Stimulated activated naive B cell treated with anti-CD40 and anti-IgM and Interleukin-4, amounts not matched to agents 10 μg/mL and 1 μg/mL and 100 μg/mL, for 72 hours (primary cell): ENCODE measurements around the gene RGCC.
A peak's percentile ranks its signal among the peaks of the same experiment; 100 is the strongest.
"Not testable (repeated sequence)": the region's sequence is repeated elsewhere in the genome, so short reads cannot be mapped to it uniquely, and the experiment has no call there.

Experiments
- ATAC-seq, 2 donors: fragments of 150-1000 bp; cut with Tn5 transposase; replicated peaks; 2 replicates each; pipeline ENCODE4 v1.10.0; 2021; ENCODE audit warnings: moderate library complexity in 1 of 2
- DNase-seq: peaks from one replicate; pipeline ENCODE4 v3.0.0; 2021
- H3K27ac Mint-ChIP-seq: one replicate; pipeline ENCODE4 v1.8.0; 2022; ENCODE audit warnings: mild to moderate bottlenecking, mixed read lengths
- H3K27me3 Mint-ChIP-seq, 2 donors: one replicate each; pipeline ENCODE4 v1.8.0; 2022; ENCODE audit warnings: mixed read lengths in 2 of 2
- H3K36me3 Mint-ChIP-seq, 2 donors: one replicate each; pipeline ENCODE4 v1.8.0; 2022; ENCODE audit warnings: mixed read lengths in 2 of 2, mild to moderate bottlenecking in 1 of 2
- H3K4me1 Mint-ChIP-seq, 2 donors: one replicate each; pipeline ENCODE4 v1.8.0; 2022; ENCODE audit warnings: mixed read lengths in 2 of 2, mild to moderate bottlenecking in 1 of 2
- H3K4me3 Mint-ChIP-seq, 2 donors: one replicate each; pipeline ENCODE4 v1.8.0; 2022; ENCODE audit warnings: mild to moderate bottlenecking in 2 of 2, mixed read lengths in 2 of 2, moderate library complexity in 1 of 2
- H3K9me3 Mint-ChIP-seq, 2 donors: one replicate each; pipeline ENCODE4 v1.8.0; 2022; ENCODE audit warnings: mixed read lengths in 2 of 2, mild to moderate bottlenecking in 1 of 2

RGCC gene

DNA sequence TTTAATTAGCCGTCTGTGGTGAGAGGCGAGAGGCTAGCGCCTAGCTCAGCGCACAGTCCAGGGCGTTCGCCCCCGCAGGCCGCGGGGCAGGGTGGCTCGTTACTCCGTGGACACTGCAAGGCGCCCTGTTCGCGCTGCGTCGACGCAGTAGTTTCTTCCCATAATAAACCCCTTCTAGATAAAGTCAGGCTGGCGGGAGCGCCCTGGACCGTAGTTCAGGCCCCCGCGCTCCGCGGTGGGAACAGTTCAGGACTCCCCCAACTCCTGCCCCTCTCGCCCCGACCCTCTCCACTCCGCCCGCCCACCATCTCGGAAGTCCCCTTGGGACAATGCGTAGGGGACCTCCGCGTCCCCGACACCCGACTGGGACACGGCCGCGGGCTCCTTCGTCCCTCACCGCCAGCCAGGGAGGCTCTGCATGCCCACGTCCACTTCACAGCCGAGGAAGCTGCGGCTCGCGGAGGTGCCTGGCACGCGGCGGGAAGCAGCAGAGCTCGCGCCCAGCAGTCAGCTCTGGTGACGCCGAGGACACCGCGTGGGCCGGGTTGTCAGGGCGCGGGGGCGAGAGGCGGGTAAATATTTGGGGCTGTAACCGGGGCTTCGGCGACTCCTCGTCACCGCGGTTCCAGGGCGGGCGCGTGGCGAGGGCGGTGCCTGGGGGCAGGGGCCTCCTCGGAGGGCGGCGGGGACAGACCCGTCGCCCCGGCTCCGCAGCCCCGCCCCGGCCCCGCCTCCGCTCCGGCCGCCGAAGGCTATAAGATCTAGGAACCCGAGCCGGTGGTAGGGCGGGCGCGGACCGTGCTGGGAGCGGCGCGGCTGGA, at the start of gene RGCC:
Gene RGCC (plus strand): TSS at position 783 of the 821 bp plus-strand sequence. CDS start 158 bp downstream, outside the sequence.
- Mint-ChIP-seq H3K27ac (peak within 1 kb of the TSS; percentile 87), H3K4me3 (peak within 1 kb of the TSS; percentile 78 to 87), H3K36me3 (peaks cover 2 to 10% of the 10 kb centered on the region in 2 donors), H3K9me3 (no peaks in the 10 kb centered on the region), H3K27me3 (peaks cover 26 to 42% of the 10 kb centered on the region in 2 donors), H3K4me1 (peaks cover 16 to 30% of the 10 kb centered on the region in 2 donors)
- DNase-seq, result peak; percentile 80
- ATAC-seq, result peak; percentile 72 to 74

DNA sequence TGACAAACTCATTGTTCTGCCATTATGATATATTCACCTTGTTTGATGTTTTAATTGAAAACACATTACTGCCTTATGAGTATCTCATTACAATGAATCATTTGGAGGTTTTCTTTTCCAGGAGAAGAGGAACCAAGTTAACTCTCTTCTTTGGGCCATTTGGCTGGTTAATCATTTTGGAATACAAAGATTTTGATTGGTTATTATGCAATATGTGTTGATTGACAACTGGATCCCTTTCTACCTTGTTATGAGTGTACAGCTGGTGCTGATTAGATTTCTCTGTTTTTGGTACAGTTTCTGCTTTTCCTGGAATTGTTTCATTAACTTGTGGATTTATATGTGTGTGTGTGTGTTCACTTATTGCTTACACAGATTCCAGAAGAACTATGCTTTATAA, 49.2 kb upstream of the RGCC start:
- Mint-ChIP-seq H3K27ac (no peak overlapping the region), H3K4me1 (no peaks in the 10 kb centered on the region), H3K36me3 (no peaks in the 10 kb centered on the region), H3K27me3 (peaks cover 4% of the 10 kb centered on the region in 2 donors), H3K9me3 (peaks cover 0 to 2% of the 10 kb centered on the region in 2 donors), H3K4me3 (no peak overlapping the region)
- no peak for DNase-seq
- ATAC-seq, result no peak

GRCh38 chr13:41408746-41409145, 48.6 kb upstream of the RGCC start:
- Mint-ChIP-seq H3K4me1 (no peaks in the 10 kb centered on the region), H3K27me3 (peaks cover 4% of the 10 kb centered on the region in 2 donors), H3K9me3 (peaks cover 0 to 1% of the 10 kb centered on the region in 2 donors), H3K36me3 (no peaks in the 10 kb centered on the region), H3K4me3 (no peak overlapping the region), H3K27ac (no peak overlapping the region)
- DNase-seq (no peak), ATAC-seq (no peak)

- Mint-ChIP-seq H3K9me3 (no peaks in the 10 kb centered on the region), H3K36me3 (no peaks in the 10 kb centered on the region), H3K27me3 (peaks cover 4% of the 10 kb centered on the region in 2 donors), H3K27ac (no peak overlapping the region), H3K4me3 (no peak overlapping the region), H3K4me1 (no peaks in the 10 kb centered on the region)
- ATAC-seq (no peak), DNase-seq (no peak)
These were observed 47.7 kb upstream of the RGCC start for GRCh38 chr13:41409611-41410010.

DNA sequence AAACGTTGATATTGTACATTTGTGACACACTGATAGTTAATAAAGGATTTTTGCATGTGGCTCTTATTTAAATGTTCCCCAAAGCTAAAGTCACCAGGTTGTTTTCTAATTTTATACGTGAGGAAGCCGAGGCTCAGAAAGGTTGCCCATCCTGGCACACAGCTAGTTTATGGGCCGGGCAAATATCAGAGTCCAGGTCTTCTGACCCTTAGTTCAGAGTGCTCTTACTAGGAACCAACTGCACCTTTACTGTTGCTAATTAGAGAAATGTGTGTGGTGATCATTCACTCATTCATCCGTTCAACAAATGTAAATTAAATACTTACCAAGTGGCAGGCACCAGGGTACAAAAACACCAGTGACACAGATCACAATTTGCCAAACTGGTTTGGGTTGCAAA, 46.3 kb upstream of the RGCC start:
- Mint-ChIP-seq H3K4me1 (no peaks in the 10 kb centered on the region), H3K27me3 (peaks cover 4% of the 10 kb centered on the region in 2 donors), H3K9me3 (no peaks in the 10 kb centered on the region), H3K4me3 (no peak overlapping the region), H3K36me3 (no peaks in the 10 kb centered on the region), H3K27ac (no peak overlapping the region)
- ATAC-seq, result no peak
- no peak for DNase-seq

DNA sequence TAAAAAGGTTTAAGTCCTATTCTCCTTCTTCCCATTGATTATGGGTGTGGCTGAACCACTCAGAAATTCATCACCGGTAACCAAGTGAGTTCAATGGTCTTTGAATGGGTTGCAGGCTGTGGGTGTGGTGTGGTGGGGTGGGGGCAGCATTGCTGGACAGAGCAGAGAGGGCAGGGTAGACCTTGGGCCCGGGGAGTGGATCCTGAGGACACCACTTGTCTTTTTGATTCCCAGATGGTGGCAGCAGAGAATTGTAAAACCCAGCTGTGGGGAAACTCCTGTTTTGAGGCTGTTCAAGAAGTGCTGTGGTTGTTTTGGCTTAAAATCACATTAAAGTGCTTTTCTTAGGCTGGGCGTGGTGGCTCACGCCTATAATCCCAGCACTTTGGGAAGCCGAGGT, 45.8 kb upstream of the RGCC start:
- no peaks in the 10 kb centered on the region for H3K9me3 Mint-ChIP-seq
- ATAC-seq, result peak; percentile 48 to 59
- H3K4me1 Mint-ChIP-seq, result no peaks in the 10 kb centered on the region
- no peak for DNase-seq
- peaks cover 4% of the 10 kb centered on the region in 2 donors for H3K27me3 Mint-ChIP-seq
- H3K27ac Mint-ChIP-seq, result no peak overlapping the region
- no peak overlapping the region for H3K4me3 Mint-ChIP-seq
- H3K36me3 Mint-ChIP-seq, result no peaks in the 10 kb centered on the region

GRCh38 chr13:41413872-41414271, 43.5 kb upstream of the RGCC start:
- no peak for DNase-seq
- no peak for ATAC-seq
- no peak overlapping the region for H3K27ac Mint-ChIP-seq
- no peaks in the 10 kb centered on the region for H3K4me1 Mint-ChIP-seq
- H3K27me3 Mint-ChIP-seq, result peaks cover 4 to 5% of the 10 kb centered on the region in 2 donors
- no peak overlapping the region for H3K4me3 Mint-ChIP-seq
- H3K9me3 Mint-ChIP-seq, result no peaks in the 10 kb centered on the region
- no peaks in the 10 kb centered on the region for H3K36me3 Mint-ChIP-seq

GRCh38 chr13:41416276-41416675, 41.1 kb upstream of the RGCC start:
- Mint-ChIP-seq H3K4me1 (no peaks in the 10 kb centered on the region), H3K27ac (no peak overlapping the region), H3K4me3 (no peak overlapping the region), H3K27me3 (peaks cover 4 to 5% of the 10 kb centered on the region in 2 donors), H3K36me3 (no peaks in the 10 kb centered on the region), H3K9me3 (no peaks in the 10 kb centered on the region)
- DNase-seq (no peak), ATAC-seq (no peak)

DNA sequence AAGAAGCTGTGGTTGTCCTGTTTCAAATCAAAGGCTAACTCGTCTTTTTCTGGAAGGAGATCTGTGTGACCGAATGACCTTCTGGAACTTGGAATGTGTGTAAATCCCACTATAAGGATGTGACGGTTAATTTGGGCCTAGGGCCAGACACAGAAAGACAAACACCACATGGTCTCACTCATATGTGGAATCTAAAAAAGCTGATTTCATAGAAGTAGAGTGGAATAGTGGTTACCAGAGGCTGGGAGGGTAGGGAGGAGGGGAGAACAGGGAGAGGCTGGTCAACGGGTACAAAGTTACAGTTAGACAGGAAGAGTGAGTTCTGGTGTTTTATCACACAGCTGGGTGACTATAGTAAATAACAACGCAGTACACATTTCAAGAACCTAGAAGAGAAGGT, 39.3 kb upstream of the RGCC start:
- H3K27ac Mint-ChIP-seq, result no peak overlapping the region
- no peaks in the 10 kb centered on the region for H3K9me3 Mint-ChIP-seq
- H3K4me1 Mint-ChIP-seq, result no peaks in the 10 kb centered on the region
- H3K27me3 Mint-ChIP-seq, result peaks cover 4 to 5% of the 10 kb centered on the region in 2 donors
- no peaks in the 10 kb centered on the region for H3K36me3 Mint-ChIP-seq
- no peak overlapping the region for H3K4me3 Mint-ChIP-seq
- no peak for ATAC-seq
- DNase-seq, result no peak

DNA sequence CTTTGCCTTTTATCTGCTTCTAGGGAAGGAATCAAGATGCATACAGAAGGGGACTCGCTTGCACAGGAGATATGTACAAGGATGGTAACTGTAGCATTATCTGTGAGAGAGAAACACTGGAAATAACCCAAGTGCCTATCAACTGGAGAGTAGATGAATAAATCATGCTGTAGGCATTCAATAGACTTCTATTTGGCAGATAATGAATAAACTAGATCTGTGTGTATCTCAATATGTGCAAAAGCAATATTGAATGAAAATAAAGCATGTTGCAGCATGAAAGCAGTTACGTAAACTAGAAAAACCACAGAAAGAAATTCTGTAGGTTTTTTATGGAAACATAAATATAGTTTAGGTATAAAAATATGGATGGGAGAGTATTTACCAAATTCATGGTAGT, 38.6 kb upstream of the RGCC start:
- DNase-seq (no peak), ATAC-seq (no peak)
- H3K9me3 Mint-ChIP-seq, result no peaks in the 10 kb centered on the region
- H3K27ac Mint-ChIP-seq, result no peak overlapping the region
- no peaks in the 10 kb centered on the region for H3K4me1 Mint-ChIP-seq
- no peaks in the 10 kb centered on the region for H3K36me3 Mint-ChIP-seq
- no peak overlapping the region for H3K4me3 Mint-ChIP-seq
- H3K27me3 Mint-ChIP-seq, result peaks cover 4 to 5% of the 10 kb centered on the region in 2 donors

DNA sequence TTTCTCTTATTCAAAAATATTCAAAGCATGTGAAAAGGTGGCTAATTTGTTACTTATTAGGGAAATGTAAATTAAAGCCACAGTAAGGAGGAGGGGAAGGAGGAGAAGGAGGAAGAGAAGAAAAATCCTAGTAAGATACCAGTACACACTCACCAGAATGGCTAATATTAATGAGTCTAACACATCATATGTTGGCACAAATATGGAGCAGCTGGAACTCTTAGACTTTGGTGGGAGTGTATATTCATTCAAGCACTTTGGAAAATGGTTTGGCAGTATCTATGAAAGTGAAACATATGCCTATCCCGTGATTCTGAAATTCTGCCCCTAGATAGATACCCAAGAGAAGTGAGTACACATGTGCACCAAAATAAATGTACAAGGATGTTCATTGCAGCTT, 38.1 kb upstream of the RGCC start:
- Mint-ChIP-seq H3K27me3 (peaks cover 5 to 8% of the 10 kb centered on the region in 2 donors), H3K27ac (no peak overlapping the region)
- no peak for ATAC-seq

GRCh38 chr13:41420146-41420545, 37.2 kb upstream of the RGCC start:
- Mint-ChIP-seq H3K27ac (no peak overlapping the region), H3K36me3 (no peaks in the 10 kb centered on the region), H3K9me3 (no peaks in the 10 kb centered on the region), H3K4me1 (no peaks in the 10 kb centered on the region), H3K4me3 (no peak overlapping the region), H3K27me3 (peaks cover 5 to 12% of the 10 kb centered on the region in 2 donors)
- no peak for ATAC-seq
- DNase-seq, result no peak

More for the DNA sequence above, 38.1 kb upstream of the RGCC start:
- no peak for DNase-seq
- Mint-ChIP-seq H3K4me3 (no peak overlapping the region), H3K4me1 (no peaks in the 10 kb centered on the region), H3K9me3 (no peaks in the 10 kb centered on the region), H3K36me3 (no peaks in the 10 kb centered on the region)

- peaks cover 13 to 20% of the 10 kb centered on the region in 2 donors for H3K27me3 Mint-ChIP-seq
- not testable (repeated sequence) for DNase-seq, H3K9me3 Mint-ChIP-seq, H3K4me3 Mint-ChIP-seq, H3K36me3 Mint-ChIP-seq, ATAC-seq, H3K27ac Mint-ChIP-seq, H3K4me1 Mint-ChIP-seq
These were observed 36.0 kb upstream of the RGCC start for GRCh38 chr13:41421330-41421729.

DNA sequence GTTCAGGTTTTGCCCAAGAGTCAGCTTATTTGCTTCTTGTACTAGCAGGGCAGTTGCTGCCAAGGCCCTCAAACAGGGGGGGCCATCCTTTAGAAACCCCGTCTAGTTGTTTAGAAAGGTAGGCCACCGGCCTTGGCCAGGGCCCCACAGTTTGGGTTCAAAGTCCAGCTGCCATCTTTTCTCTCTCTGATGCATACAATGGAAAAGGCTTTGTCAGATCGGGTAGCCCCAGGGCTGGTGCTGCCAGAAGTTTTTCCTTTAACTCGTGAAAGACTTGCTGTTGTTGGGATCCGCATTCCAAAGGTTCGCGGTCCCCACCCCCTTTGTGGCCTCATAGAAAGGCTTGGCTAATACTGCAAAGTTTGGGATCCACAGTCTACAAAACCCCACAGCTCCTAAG, 35.4 kb upstream of the RGCC start:
- H3K36me3 Mint-ChIP-seq, H3K27ac Mint-ChIP-seq, H3K9me3 Mint-ChIP-seq, H3K4me1 Mint-ChIP-seq, DNase-seq, ATAC-seq, H3K4me3 Mint-ChIP-seq: not testable (repeated sequence)
- H3K27me3 Mint-ChIP-seq, result peaks cover 13 to 20% of the 10 kb centered on the region in 2 donors

GRCh38 chr13:41423259-41423658, 34.1 kb upstream of the RGCC start:
- H3K27ac Mint-ChIP-seq, H3K4me3 Mint-ChIP-seq, H3K4me1 Mint-ChIP-seq, H3K36me3 Mint-ChIP-seq, H3K9me3 Mint-ChIP-seq, DNase-seq, ATAC-seq: not testable (repeated sequence)
- H3K27me3 Mint-ChIP-seq, result peaks cover 25 to 32% of the 10 kb centered on the region in 2 donors
